Embryonic facial prominence (tissue), 1 donor: ENCODE data around the gene CCDC187.

Source experiments
- DNase-seq: peaks from one replicate; pipeline ENCODE4 v3.0.0-alpha.2; 2016; ENCODE audit errors: extremely low spot score

CCDC187 gene

DNA sequence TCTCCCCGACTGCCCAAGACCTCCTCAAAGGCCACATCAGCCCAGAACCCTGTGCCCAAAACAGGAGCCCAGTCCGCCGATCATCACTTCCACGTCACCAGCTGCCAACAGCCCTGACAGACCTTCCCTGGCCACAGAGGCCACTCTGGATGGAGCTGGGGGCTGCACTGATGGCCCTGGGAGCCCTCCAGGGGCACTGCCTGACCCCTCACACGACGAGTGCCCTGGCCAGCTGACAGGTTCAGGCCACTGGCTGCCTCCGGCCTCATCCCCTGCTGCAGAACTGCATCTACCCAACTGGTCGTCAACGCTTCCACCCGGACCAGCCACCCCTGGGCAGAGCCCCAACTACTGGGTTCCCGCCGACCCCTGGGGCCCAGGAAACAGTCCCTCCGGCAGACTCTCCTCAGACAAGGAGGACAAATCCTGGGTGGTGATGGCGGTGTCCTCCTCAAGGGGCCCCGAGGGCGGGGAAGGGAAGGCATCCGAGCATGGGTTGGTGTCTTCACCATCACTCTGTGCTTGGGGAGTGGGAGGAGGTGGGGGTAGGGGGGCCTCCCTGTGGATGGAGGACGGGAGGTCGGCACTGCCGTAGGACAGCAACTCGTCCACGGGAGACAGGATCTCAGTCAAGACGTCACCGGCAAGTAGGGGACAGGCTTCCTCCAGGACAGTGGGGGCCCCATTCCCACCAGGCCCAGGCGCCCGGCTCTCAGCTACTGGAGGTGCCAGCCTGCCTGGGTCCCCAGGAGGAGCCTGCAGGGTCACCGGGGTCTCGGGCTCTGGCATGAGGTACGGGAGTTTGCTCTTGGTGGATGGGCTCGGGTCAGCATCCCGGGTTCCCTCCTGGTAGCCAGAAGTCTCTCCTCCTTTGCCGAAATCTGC, 50.4 kb downstream of the CCDC187 start:
- DNase-seq = no peak

DNA sequence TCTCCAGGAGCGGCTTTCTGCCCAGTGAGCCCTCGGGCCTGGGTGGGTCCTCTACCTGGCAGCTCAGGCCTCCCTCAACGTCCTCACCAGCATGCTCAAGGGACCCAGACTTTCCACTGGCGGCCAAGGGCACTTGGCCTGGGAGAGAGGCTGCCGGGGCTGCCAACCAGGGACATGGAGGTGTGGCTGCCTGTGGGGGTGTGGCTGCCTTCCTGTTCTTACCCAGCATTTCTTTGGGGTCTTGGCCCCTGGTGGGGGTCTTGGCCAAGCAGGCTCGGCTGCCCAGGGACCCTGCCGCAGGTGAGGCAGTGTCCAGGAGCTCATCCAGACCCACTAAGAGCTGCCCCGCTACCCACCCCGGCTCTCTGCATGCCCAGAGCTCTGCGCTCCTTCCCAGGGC, 51.0 kb downstream of the CCDC187 start:
- no peak for DNase-seq

DNA sequence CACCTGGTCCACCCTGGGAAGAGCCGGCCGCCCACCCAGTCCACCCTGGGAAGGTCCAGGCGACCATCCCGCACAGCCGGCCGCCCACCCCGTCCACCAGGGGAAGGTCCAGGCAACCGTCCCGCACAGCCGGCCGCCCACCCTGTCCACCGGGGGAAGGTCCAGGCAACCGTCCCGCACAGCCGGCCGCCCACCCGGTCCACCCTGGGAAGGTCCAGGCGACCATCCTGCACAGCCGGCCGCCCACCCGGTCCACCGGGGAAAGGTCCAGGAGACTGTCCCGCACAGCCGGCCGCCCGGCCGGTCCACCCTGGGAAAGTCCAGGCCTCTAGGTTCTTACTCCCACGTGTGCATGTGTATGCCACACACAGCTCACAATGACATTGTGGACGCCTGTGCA, 51.6 kb downstream of the CCDC187 start:
- DNase-seq = no peak

- DNase-seq = no peak
Observed at GRCh38 chr9:136251264-136252115, 52.4 kb downstream of the CCDC187 start.

DNA sequence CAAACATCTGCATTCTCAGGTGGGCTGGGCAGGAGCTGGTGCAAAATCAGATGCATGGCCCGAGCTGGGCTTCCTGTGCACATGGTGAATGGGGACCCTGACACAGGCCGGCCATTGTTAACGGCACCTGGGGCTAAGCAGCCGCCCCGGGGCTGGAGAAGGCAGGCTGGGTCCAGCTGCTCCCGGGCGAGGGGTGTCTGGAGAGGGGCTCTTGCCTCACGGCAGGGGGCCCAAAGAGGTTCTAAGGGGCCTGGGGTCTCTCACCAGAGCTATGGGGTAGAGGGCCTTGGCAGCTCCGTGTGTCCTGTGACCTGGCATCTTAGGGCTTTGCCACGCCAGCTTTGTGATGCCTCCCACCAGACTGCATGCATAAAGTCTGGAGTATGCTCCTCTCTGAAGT, 53.2 kb downstream of the CCDC187 start:
- no peak for DNase-seq

DNA sequence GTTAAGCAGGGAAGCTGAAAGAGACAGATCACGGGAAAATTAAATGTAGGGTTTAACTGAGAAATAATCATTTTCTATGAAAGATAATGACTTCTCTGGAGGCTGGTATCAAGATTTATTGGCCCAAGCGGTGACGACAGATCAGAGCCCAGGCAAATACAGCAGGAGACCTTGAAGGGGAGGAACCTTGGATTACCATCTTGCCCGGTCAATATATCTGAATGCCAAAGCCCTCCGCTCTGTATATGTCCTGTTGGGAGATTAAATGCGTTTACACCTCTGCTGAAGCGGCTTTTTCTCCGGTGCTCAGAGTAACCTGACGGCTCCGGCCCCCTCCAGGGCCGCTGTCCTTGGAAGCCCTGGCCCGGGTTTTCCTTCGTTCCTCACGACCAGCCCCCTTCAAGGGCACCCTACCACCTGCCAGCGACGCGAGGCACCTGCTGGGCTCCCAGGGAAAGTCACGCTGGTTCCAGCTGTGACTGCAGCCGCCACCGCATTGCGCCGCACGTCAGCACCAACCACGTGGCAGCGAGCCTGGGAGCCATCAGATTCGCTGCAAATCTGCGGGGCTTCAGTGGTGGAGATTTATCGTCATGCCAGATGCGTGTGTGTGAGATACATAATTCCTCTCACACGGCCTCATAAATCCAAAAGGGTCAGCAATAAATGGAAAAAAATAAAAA, 53.9 kb downstream of the CCDC187 start:
- DNase-seq = no peak

DNA sequence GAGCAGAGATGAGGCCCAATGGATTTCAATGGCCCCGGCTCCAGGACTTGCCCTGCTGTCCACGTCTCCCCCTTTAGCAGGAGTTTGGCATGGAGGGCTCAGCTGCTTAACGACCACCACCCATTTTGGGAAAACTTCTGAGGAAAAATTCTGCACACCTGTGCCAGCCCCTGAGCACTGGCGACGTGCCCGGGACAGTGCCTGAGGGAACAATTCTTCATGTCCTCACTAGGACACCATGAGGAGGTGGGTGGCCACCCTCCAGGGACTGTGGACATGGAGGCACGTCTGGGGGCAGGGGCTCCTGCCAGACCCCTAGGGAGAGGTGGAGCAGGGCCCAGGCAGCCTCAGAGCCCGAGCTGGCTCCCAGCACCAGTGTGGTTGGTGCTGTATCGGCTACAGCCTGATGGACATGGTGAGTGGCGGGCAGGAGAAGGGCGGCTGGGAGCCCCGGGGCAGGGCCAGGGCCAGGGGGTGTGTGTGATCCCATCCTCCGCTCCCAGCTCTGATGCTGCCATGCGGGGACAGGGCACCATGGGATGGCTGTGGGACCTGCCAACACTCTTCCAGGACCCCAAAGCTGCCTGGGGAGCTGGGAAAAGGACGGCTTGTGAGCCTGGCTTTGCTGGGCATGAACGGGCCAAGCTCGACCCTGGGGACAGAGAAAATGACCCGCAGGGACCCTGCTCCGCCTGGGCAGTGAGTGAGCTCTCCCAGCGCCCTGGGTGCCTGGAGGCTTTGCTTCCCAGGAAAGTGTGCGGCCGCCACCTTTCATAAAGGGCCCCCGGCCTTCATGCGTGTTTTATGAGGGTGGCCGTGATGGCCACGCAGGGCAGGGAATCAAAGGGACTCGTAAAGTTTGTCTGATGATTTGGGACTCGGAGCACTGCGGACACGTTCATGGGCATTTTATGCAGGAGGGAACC, 54.7 kb downstream of the CCDC187 start:
- DNase-seq = no peak

GRCh38 chr9:136247947-136248637, 55.8 kb downstream of the CCDC187 start:
- DNase-seq = no peak

GRCh38 chr9:136247551-136247916, 56.4 kb downstream of the CCDC187 start:
- DNase-seq = no peak

DNA sequence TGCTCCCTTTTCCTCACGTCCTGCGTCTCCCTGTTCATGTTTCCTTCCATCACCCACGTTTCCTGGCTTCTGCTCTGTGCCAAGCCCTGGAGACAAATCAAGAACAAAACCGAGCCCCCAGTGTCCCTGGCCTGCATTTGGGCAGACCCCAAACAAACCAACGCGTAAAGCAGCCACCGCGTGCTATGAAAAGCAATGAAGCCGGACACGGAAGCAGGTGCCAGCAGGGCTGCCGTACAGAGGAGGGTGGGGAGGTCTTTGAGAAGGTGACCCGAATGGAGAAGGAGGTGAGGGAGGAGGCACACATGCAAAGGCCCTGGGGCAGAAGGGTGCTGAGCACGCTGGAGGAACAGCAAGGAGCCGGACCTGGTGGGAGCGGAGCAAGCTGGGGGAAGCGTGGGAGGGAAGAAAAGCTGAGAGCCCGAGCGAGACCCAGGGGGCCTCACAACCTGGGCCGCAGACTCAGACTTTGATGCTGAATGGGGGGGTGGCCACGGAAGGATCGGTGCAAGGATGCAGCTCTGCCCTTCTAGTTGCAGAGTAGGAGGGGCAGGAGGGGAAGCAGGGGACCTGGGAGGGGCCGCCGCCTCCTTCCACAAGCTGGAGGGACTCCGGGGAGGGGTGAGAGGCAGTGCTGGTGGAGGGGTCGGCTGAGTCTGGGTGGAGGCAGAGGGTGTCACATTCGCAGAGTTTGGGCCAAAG, 56.9 kb downstream of the CCDC187 start:
- no peak for DNase-seq

DNA sequence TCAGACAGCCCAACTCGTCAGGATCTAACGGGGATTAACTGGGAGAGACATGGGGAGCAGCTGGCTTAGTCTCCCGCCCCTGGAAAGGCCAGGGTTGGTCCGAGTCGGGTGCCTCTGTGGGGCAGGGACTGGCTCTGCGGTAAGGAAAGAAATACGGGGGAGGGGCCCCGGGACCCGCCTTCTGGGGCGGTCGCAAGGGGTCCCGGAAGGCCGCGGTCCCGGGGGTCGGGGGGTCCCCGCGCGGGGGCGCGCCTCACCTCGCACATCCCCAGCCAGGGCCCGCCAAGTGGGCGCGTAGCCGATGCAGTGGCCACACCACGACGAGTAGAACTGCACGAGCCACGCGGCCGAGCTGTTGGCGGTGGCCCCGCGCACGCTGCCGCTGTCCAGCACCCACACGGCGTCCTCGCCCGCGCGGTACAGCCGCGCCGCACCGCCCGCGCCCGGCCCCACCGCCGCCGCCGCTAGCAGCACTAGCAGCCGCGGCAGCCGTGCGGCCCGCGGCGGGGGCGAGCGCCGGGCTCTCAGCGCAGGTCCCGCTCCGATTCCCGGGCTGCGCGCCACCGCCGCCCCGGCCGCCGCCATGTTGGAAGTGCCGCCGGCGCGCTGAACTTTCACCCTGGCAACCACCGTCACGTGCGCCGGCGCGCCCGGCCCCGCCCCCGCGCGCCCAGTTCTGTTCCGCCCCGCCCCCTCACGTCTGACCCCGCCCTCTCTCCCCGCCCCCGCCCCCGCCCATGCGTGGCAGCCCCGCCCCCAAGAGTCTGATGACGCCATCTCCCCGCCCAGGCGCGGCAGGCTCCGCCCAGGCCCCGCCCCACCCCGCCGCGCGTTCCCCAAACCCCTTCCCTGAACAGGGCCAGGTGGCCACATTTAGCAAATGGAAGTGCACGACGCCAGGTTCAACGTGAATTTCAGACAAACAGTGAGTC, 58.4 kb downstream of the CCDC187 start, which contains the start of gene QSOX2:
Gene QSOX2, minus strand, starts transcription at position 594 of the 932 bp plus-strand sequence. Its CDS starts 9 bp downstream, at position 585.
- peak; percentile 73 for DNase-seq

- no peak for DNase-seq
Observed at GRCh38 chr9:136244969-136245218, 59.0 kb downstream of the CCDC187 start.

DNA sequence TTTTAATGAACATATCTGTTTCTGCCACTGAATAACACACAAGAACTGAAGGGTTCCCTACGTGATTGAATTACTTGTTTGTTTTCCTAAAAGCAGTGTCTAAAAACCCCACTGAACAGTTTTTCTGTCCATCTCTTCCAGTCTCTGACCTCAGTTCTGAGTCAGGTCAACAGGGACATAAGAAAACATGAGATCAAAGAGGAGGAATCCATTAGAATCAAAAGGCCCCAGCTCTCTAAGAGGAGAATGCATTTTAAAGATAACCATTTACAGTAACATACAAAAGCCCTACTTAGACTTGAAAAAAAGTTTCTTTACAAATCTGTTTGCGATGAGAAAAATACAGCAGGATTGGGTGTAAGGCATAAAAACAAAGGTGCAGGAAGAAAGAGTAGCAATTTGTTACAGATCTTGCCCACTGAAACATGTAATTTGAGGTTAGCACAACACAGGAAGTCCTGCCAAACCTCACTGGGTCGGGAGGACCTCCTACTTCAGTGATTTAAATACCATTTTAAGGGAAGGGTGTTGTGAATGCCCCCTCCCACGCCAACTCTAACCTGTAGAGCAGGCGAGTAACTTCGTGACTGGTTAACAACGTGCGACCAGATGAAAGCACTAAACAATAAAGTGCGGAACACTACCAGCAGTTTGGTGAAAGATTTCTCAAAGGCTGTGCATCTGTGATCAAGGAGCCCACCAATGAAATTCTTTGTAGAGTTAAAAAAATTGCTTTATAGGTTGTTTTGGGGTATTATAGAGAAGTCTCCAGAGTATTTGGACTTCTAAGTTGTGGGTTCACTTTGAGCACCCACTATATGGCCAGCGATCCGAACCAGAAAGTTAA, 59.5 kb downstream of the CCDC187 start:
- DNase-seq = no peak

- DNase-seq = no peak
Observed at GRCh38 chr9:136243631-136244030, 60.3 kb downstream of the CCDC187 start.

DNA sequence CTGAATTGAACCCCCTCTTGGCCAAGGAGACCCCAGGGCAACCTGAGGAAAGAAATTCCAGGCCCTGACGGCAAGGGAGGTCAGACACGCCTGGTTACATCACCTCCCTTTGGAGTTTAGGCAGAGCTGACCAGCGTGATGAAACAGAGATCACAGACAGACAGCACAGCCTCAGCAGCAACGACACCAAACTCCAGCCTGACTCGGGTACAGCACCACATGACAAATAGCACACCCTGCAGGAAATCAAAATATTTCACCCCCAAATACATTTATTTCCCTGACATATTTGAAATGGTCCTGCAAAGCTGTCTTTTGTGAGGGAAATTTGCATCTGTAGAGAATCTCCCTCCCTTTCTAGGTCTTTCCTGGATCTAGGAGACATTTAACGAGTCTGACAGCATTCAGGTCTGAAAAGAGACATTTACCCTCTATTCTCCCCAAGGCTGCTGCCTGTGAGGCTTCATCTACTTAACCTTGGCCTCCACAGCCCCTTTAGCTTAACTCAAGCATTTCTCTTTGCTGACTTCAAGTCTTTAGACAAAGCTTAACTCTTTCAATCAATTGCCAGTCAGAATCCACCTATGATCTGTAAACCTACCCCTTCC, 60.9 kb downstream of the CCDC187 start:
- no peak for DNase-seq

DNA sequence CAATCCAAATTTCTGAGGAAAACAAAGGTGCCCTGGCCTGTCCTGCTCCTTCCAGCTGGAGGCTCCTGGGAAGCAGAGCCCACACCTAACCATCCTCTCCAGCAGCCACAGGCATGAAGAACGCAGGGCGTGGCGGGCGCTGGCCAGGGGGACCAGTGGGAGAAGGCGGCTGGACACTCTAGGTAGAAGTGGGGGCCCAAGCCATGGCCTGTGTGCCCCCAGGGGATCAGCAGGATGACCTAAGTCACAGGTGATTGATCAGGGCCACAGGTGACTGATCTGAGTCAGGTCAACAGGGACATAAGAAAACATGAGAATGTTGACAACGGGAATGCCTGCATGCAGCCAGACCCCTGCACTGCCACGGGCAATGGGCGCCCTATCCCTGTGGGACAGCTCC, 61.6 kb downstream of the CCDC187 start:
- no peak for DNase-seq

- DNase-seq = no peak
Observed at GRCh38 chr9:136241542-136241941, 62.4 kb downstream of the CCDC187 start.

DNA sequence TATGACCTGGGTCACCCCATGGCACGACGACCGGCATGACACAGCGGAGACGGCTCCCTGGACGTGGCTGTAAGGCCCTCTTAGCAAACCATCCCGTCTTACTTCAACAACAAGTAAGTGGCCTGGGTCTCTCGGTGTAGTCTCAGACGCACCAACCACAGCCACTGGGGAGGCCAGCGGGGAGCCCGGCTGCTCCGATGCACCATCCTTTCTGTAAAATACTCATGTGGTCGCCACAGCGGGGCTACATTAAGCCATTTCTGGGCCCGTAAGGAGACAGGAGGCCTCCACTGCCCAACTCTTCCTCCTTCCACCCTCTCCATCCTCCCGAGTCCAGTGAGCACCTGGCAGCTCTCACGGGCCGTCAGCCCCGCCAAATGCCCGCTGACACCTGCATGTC, 63.0 kb downstream of the CCDC187 start:
- no peak for DNase-seq
